Measurements from ENCODE around the gene LRRC25. TPM values are rescaled to one million over a fixed set of nuclear protein-coding genes. Genes with fewer than 3 reads are reported as not detected.

The LRRC25 gene
- total RNA-seq (2022; extraction: Qiagen RNA extraction; ENCODE audit: low read depth): not detected in 5 replicates

GRCh38 chr19:18397242-18398202, at the start of gene LRRC25:
Gene LRRC25 (minus strand): TSS chr19:18397622. CDS start chr19:18396963, 659 bp downstream.

GRCh38 chr19:18437491-18438330, 40.3 kb upstream of the LRRC25 start, which contains the start of gene ISYNA1:
Gene ISYNA1 (minus strand): TSS chr19:18438133. CDS start chr19:18437979, 154 bp downstream.

GRCh38 chr19:18419195-18419698, 21.8 kb upstream of the LRRC25 start, which contains the start of gene SSBP4:
Gene SSBP4 (plus strand): TSS chr19:18419398. CDS start chr19:18419649, 251 bp downstream.

GRCh38 chr19:18385675-18386542, 11.5 kb downstream of the LRRC25 start, which contains the start of gene GDF15:
Gene GDF15 (plus strand): TSS chr19:18386158. CDS start chr19:18386190, 32 bp downstream.

Other genes with a start within 250 kb of the LRRC25 start
- gene PIK3R2, start 244.5 kb downstream of the LRRC25 start, total RNA-seq (2022; extraction: Qiagen RNA extraction; ENCODE audit: low read depth): 4.4 to 11.0 TPM (median 10.6 TPM) in 5 replicates
- 11.6 to 20.8 TPM (median 13.7 TPM) in 5 replicates for gene IFI30, start 223.8 kb downstream of the LRRC25 start, total RNA-seq (2022; extraction: Qiagen RNA extraction; ENCODE audit: low read depth)
- 8.2 to 13.5 TPM (median 11.9 TPM) in 5 replicates for gene MPV17L2, start 204.4 kb downstream of the LRRC25 start, total RNA-seq (2022; extraction: Qiagen RNA extraction; ENCODE audit: low read depth)
- gene RAB3A, start 193.6 kb downstream of the LRRC25 start, total RNA-seq (2022; extraction: Qiagen RNA extraction; ENCODE audit: low read depth): 0.74 to 0.94 TPM (median 0.87 TPM) in 5 replicates
- gene PDE4C, start 171.2 kb downstream of the LRRC25 start, total RNA-seq (2022; extraction: Qiagen RNA extraction; ENCODE audit: low read depth): 0.02 to 0.29 TPM (median 0.23 TPM) in 4 of 5 replicates, not detected in the other
- 0.25 to 0.69 TPM (median 0.51 TPM) in 5 replicates for gene IQCN, start 123.2 kb downstream of the LRRC25 start, total RNA-seq (2022; extraction: Qiagen RNA extraction; ENCODE audit: low read depth)
- 32.2 to 63.7 TPM (median 50.1 TPM) in 5 replicates for gene JUND, start 116.0 kb downstream of the LRRC25 start, total RNA-seq (2022; extraction: Qiagen RNA extraction; ENCODE audit: low read depth)
- gene LSM4, start 74.5 kb downstream of the LRRC25 start, total RNA-seq (2022; extraction: Qiagen RNA extraction; ENCODE audit: low read depth): 214 to 233 TPM (median 229 TPM) in 5 replicates
- gene PGPEP1, start 57.0 kb downstream of the LRRC25 start, total RNA-seq (2022; extraction: Qiagen RNA extraction; ENCODE audit: low read depth): 2.2 to 4.3 TPM (median 3.7 TPM) in 5 replicates
- gene GDF15, start 11.5 kb downstream of the LRRC25 start, total RNA-seq (2022; extraction: Qiagen RNA extraction; ENCODE audit: low read depth): 40.6 to 72.6 TPM (median 50.5 TPM) in 5 replicates
- 42.9 to 62.5 TPM (median 44.8 TPM) in 5 replicates for gene SSBP4, start 21.8 kb upstream of the LRRC25 start, total RNA-seq (2022; extraction: Qiagen RNA extraction; ENCODE audit: low read depth)
- gene ISYNA1, start 40.5 kb upstream of the LRRC25 start, total RNA-seq (2022; extraction: Qiagen RNA extraction; ENCODE audit: low read depth): 30.2 to 44.3 TPM (median 37.1 TPM) in 5 replicates
- 4.9 to 5.5 TPM (median 5.0 TPM) in 5 replicates for gene ELL, start 124.4 kb upstream of the LRRC25 start, total RNA-seq (2022; extraction: Qiagen RNA extraction; ENCODE audit: low read depth)
- gene FKBP8, start 146.0 kb upstream of the LRRC25 start, total RNA-seq (2022; extraction: Qiagen RNA extraction; ENCODE audit: low read depth): 133 to 151 TPM (median 136 TPM) in 5 replicates
- gene KXD1, start 160.2 kb upstream of the LRRC25 start, total RNA-seq (2022; extraction: Qiagen RNA extraction; ENCODE audit: low read depth): 87.9 to 111 TPM (median 98.4 TPM) in 5 replicates
- 1,087 to 1,167 TPM (median 1,108 TPM) in 5 replicates for gene UBA52, start 174.2 kb upstream of the LRRC25 start, total RNA-seq (2022; extraction: Qiagen RNA extraction; ENCODE audit: low read depth)
- gene REX1BD, start 191.2 kb upstream of the LRRC25 start, total RNA-seq (2022; extraction: Qiagen RNA extraction; ENCODE audit: low read depth): 37.0 to 53.9 TPM (median 50.4 TPM) in 5 replicates
- 1.5 to 4.5 TPM (median 3.0 TPM) in 5 replicates for gene CRLF1, start 209.2 kb upstream of the LRRC25 start, total RNA-seq (2022; extraction: Qiagen RNA extraction; ENCODE audit: low read depth)
- 3.6 to 6.3 TPM (median 5.4 TPM) in 5 replicates for gene TMEM59L, start 215.2 kb upstream of the LRRC25 start, total RNA-seq (2022; extraction: Qiagen RNA extraction; ENCODE audit: low read depth)
- 3.1 to 4.4 TPM (median 3.2 TPM) in 5 replicates for gene KLHL26, start 239.4 kb upstream of the LRRC25 start, total RNA-seq (2022; extraction: Qiagen RNA extraction; ENCODE audit: low read depth)